Cardiac muscle cell (in vitro differentiated cells and primary cell): ENCODE results near the gene ITGB7. TPM values are rescaled to one million over a fixed set of nuclear protein-coding genes. Genes with fewer than 3 reads are reported as not detected.

Source experiments
- DNase-seq, 2 donors: peaks; one replicate each; pipeline versions ENCODE4 v3.0.0 to v3.0.0-alpha.2; 2010 to 2017; ENCODE audit warnings: low read depth in 1 of 2, low spot score in 1 of 2
- H3K27ac ChIP-seq: fragments of 200-600 bp; sonication (generic); 2 replicates; pipeline ENCODE4 v1.5.1; 2016
- H3K27me3 ChIP-seq: fragments of 200-600 bp; sonication (generic); 2 replicates; pipeline ENCODE4 v1.6.0; 2016; ENCODE audit warnings: control low read depth
- H3K36me3 ChIP-seq: fragments of 200-600 bp; sonication (generic); 2 replicates; pipeline ENCODE4 v1.5.1; 2016; ENCODE audit warnings: control low read depth
- H3K4me1 ChIP-seq: fragments of 200-600 bp; sonication (generic); 2 replicates; pipeline ENCODE4 v1.8.1; 2017; ENCODE audit warnings: low read depth, mild to moderate bottlenecking, mixed run types
- H3K4me3 ChIP-seq: fragments of 200-600 bp; sonication (generic); 2 replicates; pipeline ENCODE4 v1.5.1; 2016; ENCODE audit warnings: mild to moderate bottlenecking
- H3K9me3 ChIP-seq: fragments of 200-600 bp; sonication (generic); 2 replicates; pipeline ENCODE4 v1.5.1; 2017; ENCODE audit warnings: low read depth, mild to moderate bottlenecking, control low read depth
- CTCF ChIP-seq: IDR thresholded peaks from 2 replicates; pipeline ENCODE4 v1.5.1; 2012; ENCODE audit warnings: low read depth, mild to moderate bottlenecking, low read length
- polyA plus RNA-seq: library from polyadenylated mRNA; unstranded; fragments of >200 nt; fragmentation: Nextera tagmentation; extraction: Ambion mirVana; gene quantifications from 2 replicates; pipeline ENCODE4 v1.2.1, GENCODE V29; 2016
- total RNA-seq: library from RNA; depleted of rRNA; stranded (reverse); fragments of >200 nt; gene quantifications from 2 replicates; pipeline ENCODE4 v1.2.3, GENCODE V29; 2016

ITGB7 gene
- total and polyA plus RNA-seq, 2 experiments from 2014 or later: 0.55 to 1.1 TPM

GRCh38 chr12:53159195-53159839, 47.7 kb downstream of the ITGB7 start:
- no peaks in the 10 kb centered on the region for H3K4me1 ChIP-seq
- no peaks in the 10 kb centered on the region for H3K27me3 ChIP-seq
- peak; percentile 80 to 86 for DNase-seq
- peak overlapping the region; percentile 60 for H3K27ac ChIP-seq
- peak; percentile 100 for TF ChIP-seq CTCF
- no peaks in the 10 kb centered on the region for H3K9me3 ChIP-seq
- no peaks in the 10 kb centered on the region for H3K36me3 ChIP-seq
- no peak overlapping the region for H3K4me3 ChIP-seq

GRCh38 chr12:53152390-53152789, 54.7 kb downstream of the ITGB7 start:
- Histone ChIP-seq H3K9me3 (no peaks in the 10 kb centered on the region), H3K27ac (no peak overlapping the region), H3K27me3 (no peaks in the 10 kb centered on the region), H3K36me3 (no peaks in the 10 kb centered on the region), H3K4me1 (no peaks in the 10 kb centered on the region), H3K4me3 (no peak overlapping the region)
- DNase-seq: no peak
- no peak for TF ChIP-seq CTCF

- Histone ChIP-seq H3K36me3 (no peaks in the 10 kb centered on the region), H3K4me3 (no peak overlapping the region), H3K4me1 (no peaks in the 10 kb centered on the region), H3K27me3 (no peaks in the 10 kb centered on the region), H3K9me3 (no peaks in the 10 kb centered on the region), H3K27ac (no peak overlapping the region)
- no peak for TF ChIP-seq CTCF
- DNase-seq: no peak
Observed at GRCh38 chr12:53151039-53151438, 56.0 kb downstream of the ITGB7 start.

DNA sequence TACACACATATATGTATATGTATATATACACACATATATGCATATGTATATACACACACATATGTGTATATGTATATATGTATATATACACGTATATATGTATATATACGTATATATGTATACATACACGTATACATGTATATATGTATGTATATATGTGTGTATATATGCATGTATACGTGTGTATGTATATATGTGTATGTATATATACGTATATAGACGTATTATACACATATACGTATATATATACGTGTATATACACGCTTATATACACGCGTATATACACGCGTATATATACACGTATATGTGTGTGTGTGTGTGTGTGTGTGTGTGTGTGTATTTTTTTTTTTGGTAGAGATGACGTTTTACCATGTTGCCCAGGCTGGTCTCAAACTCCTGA, 59.4 kb downstream of the ITGB7 start:
- no peak for TF ChIP-seq CTCF
- no peaks in the 10 kb centered on the region for H3K9me3 ChIP-seq
- no peak overlapping the region for H3K27ac ChIP-seq
- no peaks in the 10 kb centered on the region for H3K4me1 ChIP-seq
- H3K27me3 ChIP-seq: no peaks in the 10 kb centered on the region
- no peak for DNase-seq
- H3K4me3 ChIP-seq: no peak overlapping the region
- no peaks in the 10 kb centered on the region for H3K36me3 ChIP-seq

GRCh38 chr12:53147181-53147580, 59.9 kb downstream of the ITGB7 start:
- TF ChIP-seq CTCF: no peak
- Histone ChIP-seq H3K27me3 (no peaks in the 10 kb centered on the region), H3K36me3 (no peaks in the 10 kb centered on the region), H3K4me1 (no peaks in the 10 kb centered on the region), H3K9me3 (no peaks in the 10 kb centered on the region), H3K27ac (no peak overlapping the region), H3K4me3 (no peak overlapping the region)
- no peak for DNase-seq
